Measurements from ENCODE around the gene CRHR2. TPM values are rescaled to one million over a fixed set of nuclear protein-coding genes. Genes with fewer than 3 reads are reported as not detected.

CRHR2 gene
- polyA plus RNA-seq, 1 of the 3 experiments (the other 2 are of a cell fraction) = not detected

- H3K4me2 ChIP-seq = no peak overlapping the region
- H4K20me1 ChIP-seq (ENCODE audit: insufficient read depth) = no peaks in the 10 kb centered on the region
- no peaks in the 10 kb centered on the region for H3K36me3 ChIP-seq (replicated peaks in 1 of 2; ENCODE audit: control insufficient read depth in 1 of 2, insufficient read depth in 2 of 2, low read length in 1 of 2)
- no peak for DNase-seq
- peaks cover 37% of the 10 kb centered on the region for H3K27me3 ChIP-seq (ENCODE audit: insufficient read depth)
- no peak overlapping the region for H2AFZ ChIP-seq (ENCODE audit: low read depth)
- TF ChIP-seq RAD21 (IDR thresholded peaks at IDR 0.05; ENCODE audit: low read length) (no peak), CTCF (IDR thresholded peaks at IDR 0.05) (no peak), SIN3A (IDR thresholded peaks at IDR 0.05; ENCODE audit: borderline replicate concordance, low read depth, low read length) (no peak), FOXJ3 (CRISPR knock-in tag; IDR thresholded peaks at IDR 0.05) (no peak), EP300 (IDR thresholded peaks at IDR 0.05; ENCODE audit: borderline replicate concordance in 1 of 2, low read depth in 1 of 2, low read length in 1 of 2) (no peak), TEAD4 (IDR thresholded peaks at IDR 0.05; ENCODE audit: borderline replicate concordance, insufficient read depth) (no peak), TAF1 (IDR thresholded peaks at IDR 0.05; ENCODE audit: borderline replicate concordance, low read depth, low read length) (no peak), RXRA (IDR thresholded peaks at IDR 0.05; ENCODE audit: borderline replicate concordance, low read depth) (no peak), RCOR1 (IDR thresholded peaks at IDR 0.05; ENCODE audit: low read length) (no peak), CHD2 (IDR thresholded peaks at IDR 0.05; ENCODE audit: low read length, partially characterized antibody) (no peak), PBX3 (IDR thresholded peaks at IDR 0.05) (no peak), RFX5 (IDR thresholded peaks at IDR 0.05; ENCODE audit: low read length) (no peak), FOXM1 (IDR thresholded peaks at IDR 0.05; ENCODE audit: low read depth) (no peak), FOSL2 (IDR thresholded peaks at IDR 0.05; ENCODE audit: borderline replicate concordance, low read depth) (no peak), USF1 (IDR thresholded peaks at IDR 0.05; ENCODE audit: borderline replicate concordance, low read depth) (no peak), POLR2AphosphoS5 (IDR thresholded peaks at IDR 0.05; ENCODE audit: low read depth, low read length) (no peak), MAX (IDR thresholded peaks at IDR 0.05; ENCODE audit: low read depth) (no peak), JUND (IDR thresholded peaks at IDR 0.05) (no peak), GABPA (IDR thresholded peaks at IDR 0.05; ENCODE audit: low read depth) (no peak)
- no peak overlapping the region for H3K9ac ChIP-seq
- WGBS (ENCODE audit: low lambda C conversion rate) = 26% methylated on average over 14 of the region's 17 CpGs
- H3F3A ChIP-seq (replicated peaks; ENCODE audit: insufficient read depth) = no peaks in the 10 kb centered on the region
- POLR2A ChIA-PET = no interaction called here
- no peak overlapping the region for H3K4me3 ChIP-seq (ENCODE audit: low read depth in 2 of 2, low read length in 1 of 2)
- CTCF ChIA-PET = interaction anchor here (0.6 to 2.7 kb wide), 6 partner anchors 10 to 423 kb away, joined by 3 to 10 read pairs (median 4); partner anchors contain the start of gene CRHR2
- H3K9me3 ChIP-seq = no peaks in the 10 kb centered on the region
- H3K79me2 ChIP-seq (ENCODE audit: insufficient read depth) = no peaks in the 10 kb centered on the region
- no peak overlapping the region for H3K27ac ChIP-seq (ENCODE audit: low read depth in 2 of 2, low read length in 1 of 2)
- peaks cover 0 to under 1% of the 10 kb centered on the region in 2 experiments; a peak in 1 of 4 replicates for H3K4me1 ChIP-seq (ENCODE audit: control insufficient read depth in 1 of 2, insufficient read depth in 2 of 2, low read depth in 1 of 2, low read length in 1 of 2)
- H3K9me2 ChIP-seq = no peaks in the 10 kb centered on the region
These were observed 17.6 kb upstream of the CRHR2 start for GRCh38 chr7:30699706-30700495.
